CD4-positive, alpha-beta T cell treated with Interleukin-6 for 4 hours (primary cell): ENCODE data around the gene ENO2.

Experiments used
- DNase-seq: peaks from one replicate; pipeline ENCODE4 v3.0.0-alpha.2; 2020; ENCODE audit warnings: mixed read lengths

Gene ENO2

GRCh38 chr12:6935371-6936193, 21.2 kb downstream of the ENO2 start:
- DNase-seq: no peak

GRCh38 chr12:6936194-6936635, 21.8 kb downstream of the ENO2 start:
- no peak for DNase-seq

- peak; percentile 61 for DNase-seq
Observed at GRCh38 chr12:6936636-6937480, 22.5 kb downstream of the ENO2 start.

- DNase-seq: peak; percentile 94
Observed at GRCh38 chr12:6937481-6938352, 23.3 kb downstream of the ENO2 start.

GRCh38 chr12:6938353-6939190, 24.2 kb downstream of the ENO2 start:
- DNase-seq: no peak

- no peak for DNase-seq
Observed at GRCh38 chr12:6939191-6939540, 24.8 kb downstream of the ENO2 start.

GRCh38 chr12:6941267-6941666, 26.9 kb downstream of the ENO2 start:
- no peak for DNase-seq

- DNase-seq: no peak
Observed at GRCh38 chr12:6941782-6942181, 27.4 kb downstream of the ENO2 start.

- DNase-seq: no peak
Observed at GRCh38 chr12:6942331-6942665, 27.9 kb downstream of the ENO2 start.

- DNase-seq: peak; percentile 82
Observed at GRCh38 chr12:6943389-6943721, 29.0 kb downstream of the ENO2 start.

- peak; percentile 64 for DNase-seq
Observed at GRCh38 chr12:6943722-6944380, 29.5 kb downstream of the ENO2 start, which contains the start of the genes C12orf57 and RNU7-1. Gene C12orf57 (plus strand): TSS chr12:6944022. CDS start chr12:6944122, 100 bp downstream. Gene RNU7-1 (plus strand): TSS chr12:6943816.

- DNase-seq: peak; percentile 90
Observed at GRCh38 chr12:6944381-6945186, 30.2 kb downstream of the ENO2 start.

GRCh38 chr12:6945613-6946012, 31.2 kb downstream of the ENO2 start:
- no peak for DNase-seq

- DNase-seq: peak; percentile 72
Observed at GRCh38 chr12:6946033-6946919, 31.9 kb downstream of the ENO2 start.

GRCh38 chr12:6946920-6947374, 32.6 kb downstream of the ENO2 start:
- no peak for DNase-seq

GRCh38 chr12:6947615-6948014, 33.2 kb downstream of the ENO2 start:
- no peak for DNase-seq

- peak; percentile 54 for DNase-seq
Observed at GRCh38 chr12:6948873-6949594, 34.7 kb downstream of the ENO2 start.

- DNase-seq: peak; percentile 45
Observed at GRCh38 chr12:6950401-6950801, 36.0 kb downstream of the ENO2 start.
